GM21367 (cell line): ENCODE measurements around the gene SMC4.

ENCODE experiments used
- ATAC-seq: cut with Tn5 transposase; IDR thresholded peaks from one replicate; pipeline ENCODE4 v1.9.1; 2021; ENCODE audit not compliant: unreplicated experiment

SMC4 gene

DNA sequence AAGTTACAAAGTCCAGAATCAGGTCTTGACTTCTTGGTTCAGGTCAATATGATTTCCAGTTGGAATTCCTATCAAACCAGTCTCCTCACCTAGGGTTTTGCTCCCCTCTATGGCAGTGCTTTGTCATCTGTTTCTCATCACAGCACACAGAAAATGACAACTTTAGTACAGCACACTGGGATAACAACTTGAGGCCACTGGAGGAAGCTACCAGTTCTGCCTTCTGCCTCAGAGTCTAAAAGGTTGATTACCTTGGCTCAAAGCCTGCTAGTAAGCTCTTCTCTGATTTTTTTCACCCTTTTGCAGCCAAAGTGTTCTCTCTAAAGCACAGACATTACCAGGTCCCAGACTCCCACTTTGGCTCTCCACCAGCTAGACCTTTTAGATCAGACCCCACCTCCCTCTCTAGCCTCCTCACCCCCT, 75.0 kb downstream of the SMC4 start:
- ATAC-seq = no peak

DNA sequence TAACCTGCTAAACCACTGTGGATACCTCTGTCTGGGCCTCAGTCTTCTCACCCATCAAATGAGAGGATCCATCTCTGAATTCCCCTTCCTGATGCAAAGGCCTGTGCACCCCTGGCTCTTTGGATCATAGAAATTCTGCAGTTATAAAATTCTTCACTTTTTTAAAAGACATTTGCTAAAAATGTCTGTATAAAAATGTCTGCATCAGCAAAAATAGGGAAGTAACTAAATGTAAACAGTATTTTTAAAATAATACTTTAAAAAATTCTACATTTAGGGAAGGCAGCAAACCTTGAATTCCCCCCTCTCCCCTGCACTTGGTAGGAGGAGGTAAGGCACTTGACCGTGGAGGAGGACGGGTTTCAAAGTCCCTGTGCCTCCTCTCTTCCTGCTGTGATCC, 75.7 kb downstream of the SMC4 start:
- ATAC-seq = no peak

DNA sequence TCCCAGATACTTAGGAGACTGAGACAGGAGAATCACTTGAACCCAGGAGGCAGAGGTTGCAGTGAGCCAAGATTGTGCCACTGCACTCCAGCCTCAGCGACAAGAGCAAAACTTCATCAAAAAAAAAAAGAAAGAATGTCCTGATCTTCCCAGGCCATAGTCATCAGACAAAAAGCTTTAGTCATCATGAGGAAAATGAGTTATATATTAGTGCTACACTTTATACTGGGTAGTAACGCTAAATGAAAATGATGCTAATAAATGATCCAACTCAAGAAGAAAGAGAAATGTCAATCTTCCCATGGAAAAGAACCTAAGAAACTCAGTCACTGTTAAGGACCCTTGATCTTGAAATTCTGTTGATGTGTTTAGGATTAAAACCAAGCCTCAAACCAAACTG, 76.4 kb downstream of the SMC4 start:
- ATAC-seq = no peak

DNA sequence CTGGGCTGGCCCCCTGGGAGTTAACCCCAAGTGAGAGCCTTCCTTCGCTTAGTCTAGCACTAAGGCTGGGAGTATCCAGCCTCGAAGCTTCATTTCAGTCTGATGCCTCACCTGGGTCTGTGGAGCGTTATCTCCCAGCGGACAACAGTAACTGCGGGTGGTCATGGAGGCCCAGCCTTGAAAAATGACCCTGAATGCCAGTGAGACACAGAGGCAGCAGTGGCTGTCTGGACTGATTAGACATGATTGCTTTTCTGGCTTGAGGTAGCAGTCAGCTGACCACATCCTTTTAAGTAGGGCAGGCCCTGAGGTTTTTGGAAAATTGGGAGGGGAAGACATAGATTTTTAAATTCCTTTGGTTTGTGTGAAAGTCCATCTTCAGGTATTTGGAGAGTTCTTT, 78.3 kb downstream of the SMC4 start:
- ATAC-seq = no peak

DNA sequence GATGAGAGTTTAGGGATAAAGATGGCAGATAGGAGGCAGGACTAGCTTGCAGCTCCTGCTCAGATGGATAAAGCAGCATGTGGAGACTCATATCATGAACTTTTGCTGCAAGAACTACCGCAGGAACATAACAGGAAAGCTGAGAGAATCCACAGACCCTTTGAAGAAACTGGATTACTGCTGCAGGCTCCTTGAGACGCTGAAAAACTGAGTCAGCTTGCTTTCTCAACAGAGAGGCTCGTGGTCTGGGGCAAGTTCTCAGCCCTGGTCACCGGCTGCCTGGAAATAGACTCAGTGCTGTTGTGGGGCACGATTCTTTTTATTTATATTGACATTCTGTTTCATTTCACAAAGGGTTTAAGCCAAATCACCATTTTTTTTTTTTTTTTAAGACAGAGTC, 78.9 kb downstream of the SMC4 start:
- no peak for ATAC-seq

DNA sequence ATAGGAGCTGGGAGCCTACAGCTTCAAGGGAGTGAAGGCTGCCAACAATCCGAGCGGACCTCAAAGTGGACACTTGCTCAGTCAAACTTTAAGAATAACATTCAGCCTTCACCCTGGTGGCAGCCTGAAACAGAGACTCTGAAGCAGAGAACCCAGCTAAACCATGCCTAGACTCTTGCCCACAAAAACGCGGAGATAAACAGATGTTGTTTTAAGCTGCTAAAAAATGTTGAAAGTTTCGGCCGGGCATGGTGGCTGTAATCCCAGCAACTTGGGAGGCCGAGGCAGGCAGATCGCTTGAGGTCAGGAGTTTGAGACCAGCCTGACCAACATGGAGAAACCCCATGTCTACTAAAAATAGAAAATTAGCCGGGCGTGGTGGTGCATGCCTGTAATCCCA, 79.9 kb downstream of the SMC4 start:
- no peak for ATAC-seq

DNA sequence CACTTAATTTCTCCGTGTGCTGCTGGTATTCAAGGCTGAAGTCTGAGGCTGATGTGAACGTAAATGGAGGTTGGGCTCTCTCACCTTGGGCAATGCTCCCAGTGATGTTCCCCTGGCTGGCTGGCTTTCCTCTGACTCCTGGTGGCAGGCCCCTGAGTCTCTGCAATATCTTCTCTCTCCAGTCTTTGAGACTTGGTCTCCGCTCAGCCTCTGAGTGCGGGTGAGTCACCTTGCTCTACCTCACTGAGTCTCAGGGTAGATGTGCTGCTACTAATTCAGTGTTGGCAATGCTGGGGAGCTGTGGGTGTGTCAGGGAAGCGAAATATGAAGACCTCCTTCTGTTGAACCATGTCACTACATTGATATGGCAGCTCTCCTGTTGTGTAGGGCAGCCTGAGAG, 81.5 kb downstream of the SMC4 start:
- no peak for ATAC-seq

DNA sequence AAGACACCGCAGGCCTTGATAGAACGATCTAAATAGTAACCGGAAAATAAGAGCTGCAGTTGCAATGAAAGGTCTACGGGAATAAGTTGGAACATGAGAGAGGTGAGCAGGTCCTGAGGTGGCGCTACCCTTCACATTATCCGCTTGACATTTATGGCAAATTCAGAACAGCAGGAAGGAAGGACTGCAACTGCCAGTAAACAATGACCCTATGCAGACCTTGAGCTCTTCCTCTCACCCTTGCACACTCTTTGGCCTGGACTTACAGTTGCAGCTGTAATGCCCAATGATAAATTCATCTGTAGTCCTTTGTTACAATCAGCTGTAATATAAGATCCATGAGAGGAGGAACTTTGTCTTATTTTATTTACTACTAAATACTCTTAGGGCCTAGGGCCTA, 82.4 kb downstream of the SMC4 start:
- no peak for ATAC-seq

DNA sequence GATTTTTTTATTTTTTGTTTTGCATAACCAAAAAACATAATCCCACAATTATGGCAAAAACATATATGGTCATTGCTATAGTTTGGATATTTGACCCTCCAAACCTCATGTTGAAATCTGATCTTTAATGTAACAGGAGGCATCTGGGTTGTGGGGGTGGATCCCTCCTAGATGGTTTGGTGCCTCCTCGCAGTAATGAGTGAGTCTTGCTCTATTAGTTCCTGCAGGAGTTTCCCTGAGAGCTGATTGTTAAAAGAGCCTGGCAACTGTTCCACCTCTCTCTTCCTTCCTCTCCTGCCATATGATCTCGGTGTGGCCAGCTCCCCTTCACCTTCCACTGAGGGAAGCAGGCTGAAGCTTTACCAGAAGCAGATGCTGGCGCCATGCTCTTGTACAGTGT, 83.3 kb downstream of the SMC4 start:
- ATAC-seq = no peak
